ENCODE measurements around the gene TTC9B.

Gene TTC9B

DNA sequence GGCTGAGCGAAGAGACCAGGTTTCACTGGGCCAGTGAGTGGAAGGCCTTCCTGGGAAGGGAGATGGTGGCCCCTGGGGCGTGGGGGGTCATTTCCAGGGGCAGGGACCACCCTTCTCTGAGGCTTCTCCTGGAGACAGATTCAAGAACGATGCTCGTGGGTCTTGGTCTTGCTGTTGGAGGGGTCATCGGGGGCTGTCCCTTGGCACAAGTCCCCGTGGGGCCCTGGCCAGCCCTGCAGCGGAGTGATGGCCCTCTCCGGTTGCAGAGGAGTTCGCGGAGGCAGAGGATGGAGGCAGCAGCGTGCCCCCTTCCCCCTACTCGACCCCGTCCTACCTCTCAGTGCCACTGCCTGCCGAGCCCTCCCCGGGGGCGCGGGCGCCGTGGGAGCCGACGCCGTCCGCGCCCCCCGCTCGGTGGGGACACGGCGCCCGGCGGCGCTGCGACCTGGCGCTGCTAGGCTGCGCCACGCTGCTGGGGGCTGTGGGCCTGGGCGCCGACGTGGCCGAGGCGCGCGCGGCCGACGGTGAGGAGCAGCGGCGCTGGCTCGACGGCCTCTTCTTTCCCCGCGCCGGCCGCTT lies 4.8 kb downstream of the TTC9B start:
- no peak for TF ChIP-seq ZFX (IDR thresholded peaks at IDR 0.05; ENCODE audit: borderline replicate concordance)
- TF ChIP-seq, protein P1, sequence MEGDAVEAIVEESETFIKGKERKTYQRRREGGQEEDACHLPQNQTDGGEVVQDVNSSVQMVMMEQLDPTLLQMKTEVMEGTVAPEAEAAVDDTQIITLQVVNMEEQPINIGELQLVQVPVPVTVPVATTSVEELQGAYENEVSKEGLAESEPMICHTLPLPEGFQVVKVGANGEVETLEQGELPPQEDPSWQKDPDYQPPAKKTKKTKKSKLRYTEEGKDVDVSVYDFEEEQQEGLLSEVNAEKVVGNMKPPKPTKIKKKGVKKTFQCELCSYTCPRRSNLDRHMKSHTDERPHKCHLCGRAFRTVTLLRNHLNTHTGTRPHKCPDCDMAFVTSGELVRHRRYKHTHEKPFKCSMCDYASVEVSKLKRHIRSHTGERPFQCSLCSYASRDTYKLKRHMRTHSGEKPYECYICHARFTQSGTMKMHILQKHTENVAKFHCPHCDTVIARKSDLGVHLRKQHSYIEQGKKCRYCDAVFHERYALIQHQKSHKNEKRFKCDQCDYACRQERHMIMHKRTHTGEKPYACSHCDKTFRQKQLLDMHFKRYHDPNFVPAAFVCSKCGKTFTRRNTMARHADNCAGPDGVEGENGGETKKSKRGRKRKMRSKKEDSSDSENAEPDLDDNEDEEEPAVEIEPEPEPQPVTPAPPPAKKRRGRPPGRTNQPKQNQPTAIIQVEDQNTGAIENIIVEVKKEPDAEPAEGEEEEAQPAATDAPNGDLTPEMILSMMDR (IDR thresholded peaks at IDR 0.05): no peak
- no peak overlapping the region for H3K27ac ChIP-seq

DNA sequence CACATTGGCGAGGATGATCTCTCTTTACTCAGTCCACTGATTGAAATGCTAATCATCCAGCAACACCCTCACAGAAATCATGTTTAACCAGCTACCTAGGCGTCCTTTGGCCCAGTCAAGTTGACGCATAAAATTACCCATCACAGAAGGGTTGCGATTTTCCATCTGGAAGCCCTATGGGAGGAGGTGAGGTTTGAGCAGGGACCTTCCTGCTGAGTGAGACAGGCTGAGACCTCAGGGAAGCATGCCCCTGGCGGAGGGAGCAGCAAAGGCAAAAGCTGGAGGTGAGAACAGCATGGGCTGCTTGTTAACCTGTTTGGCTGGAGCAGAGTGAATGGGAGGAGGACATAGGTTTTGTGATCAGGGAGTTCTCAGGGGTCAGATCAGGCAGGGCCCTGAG lies 7.3 kb downstream of the TTC9B start:
- no peak overlapping the region for H3K27ac ChIP-seq
- TF ChIP-seq, protein P1 (IDR thresholded peaks at IDR 0.05): no peak
- no peak for TF ChIP-seq ZFX (IDR thresholded peaks at IDR 0.05; ENCODE audit: borderline replicate concordance)

DNA sequence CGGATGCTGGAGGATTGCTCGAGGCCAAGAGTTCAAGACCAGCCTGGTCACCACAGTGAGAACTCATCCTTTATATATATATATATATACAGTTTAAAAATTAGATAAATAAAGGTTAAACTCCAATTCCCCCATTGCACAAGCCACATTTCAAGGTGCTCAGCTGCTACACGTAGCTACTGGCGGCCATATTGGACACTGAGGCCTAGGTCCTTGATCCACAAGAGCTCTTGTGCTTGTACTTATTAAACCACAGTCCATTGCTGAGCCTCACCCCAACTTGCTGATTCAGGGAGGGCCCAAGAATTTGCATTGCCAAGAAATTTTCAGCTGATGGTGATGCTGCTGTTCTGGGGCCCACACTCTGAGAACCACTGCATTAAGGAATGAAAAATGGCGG lies 9.6 kb downstream of the TTC9B start:
- H3K27ac ChIP-seq: no peak overlapping the region
- no peak for TF ChIP-seq ZFX (IDR thresholded peaks at IDR 0.05; ENCODE audit: borderline replicate concordance)
- TF ChIP-seq, protein P1 (IDR thresholded peaks at IDR 0.05): no peak

DNA sequence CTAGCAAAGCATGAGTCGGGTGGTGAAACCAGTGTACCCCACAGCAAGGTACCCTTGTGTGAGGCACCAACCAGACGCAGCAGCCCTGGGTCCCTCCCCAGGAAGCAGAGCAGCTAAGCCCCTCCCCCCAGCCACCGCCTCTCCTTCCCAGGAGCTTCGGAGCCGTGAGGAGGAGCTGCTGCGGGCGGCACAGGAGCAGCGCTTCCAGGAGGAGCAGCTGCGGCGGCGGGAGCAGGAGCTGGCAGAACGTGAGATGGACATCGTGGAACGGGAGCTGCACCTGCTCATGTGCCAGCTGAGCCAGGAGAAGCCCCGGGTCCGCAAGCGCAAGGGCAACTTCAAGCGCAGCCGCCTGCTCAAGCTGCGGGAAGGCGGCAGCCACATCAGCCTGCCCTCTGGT lies 12.4 kb downstream of the TTC9B start:
- TF ChIP-seq, protein P1 (IDR thresholded peaks at IDR 0.05): no peak
- TF ChIP-seq ZFX (IDR thresholded peaks at IDR 0.05; ENCODE audit: borderline replicate concordance): no peak
- no peak overlapping the region for H3K27ac ChIP-seq

DNA sequence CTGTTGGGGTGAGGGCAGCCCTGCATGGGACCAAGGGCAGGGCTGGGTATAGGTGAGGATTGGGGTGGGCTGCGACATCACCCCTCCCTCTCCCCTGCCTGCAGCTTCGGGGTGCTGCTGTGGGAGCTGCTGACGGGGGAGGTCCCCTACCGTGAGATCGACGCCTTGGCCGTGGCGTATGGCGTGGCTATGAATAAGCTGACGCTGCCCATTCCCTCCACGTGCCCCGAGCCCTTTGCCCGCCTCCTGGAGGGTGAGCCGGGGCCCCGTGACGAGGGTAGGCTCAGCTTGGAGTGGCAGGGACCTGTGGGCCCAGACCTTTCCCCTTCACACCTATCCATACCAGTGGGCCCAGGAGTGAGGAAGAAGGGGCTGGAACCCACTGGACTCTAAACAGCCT lies 13.8 kb downstream of the TTC9B start:
- TF ChIP-seq, protein P1 (IDR thresholded peaks at IDR 0.05): no peak
- TF ChIP-seq ZFX (IDR thresholded peaks at IDR 0.05; ENCODE audit: borderline replicate concordance): no peak
- no peak overlapping the region for H3K27ac ChIP-seq

DNA sequence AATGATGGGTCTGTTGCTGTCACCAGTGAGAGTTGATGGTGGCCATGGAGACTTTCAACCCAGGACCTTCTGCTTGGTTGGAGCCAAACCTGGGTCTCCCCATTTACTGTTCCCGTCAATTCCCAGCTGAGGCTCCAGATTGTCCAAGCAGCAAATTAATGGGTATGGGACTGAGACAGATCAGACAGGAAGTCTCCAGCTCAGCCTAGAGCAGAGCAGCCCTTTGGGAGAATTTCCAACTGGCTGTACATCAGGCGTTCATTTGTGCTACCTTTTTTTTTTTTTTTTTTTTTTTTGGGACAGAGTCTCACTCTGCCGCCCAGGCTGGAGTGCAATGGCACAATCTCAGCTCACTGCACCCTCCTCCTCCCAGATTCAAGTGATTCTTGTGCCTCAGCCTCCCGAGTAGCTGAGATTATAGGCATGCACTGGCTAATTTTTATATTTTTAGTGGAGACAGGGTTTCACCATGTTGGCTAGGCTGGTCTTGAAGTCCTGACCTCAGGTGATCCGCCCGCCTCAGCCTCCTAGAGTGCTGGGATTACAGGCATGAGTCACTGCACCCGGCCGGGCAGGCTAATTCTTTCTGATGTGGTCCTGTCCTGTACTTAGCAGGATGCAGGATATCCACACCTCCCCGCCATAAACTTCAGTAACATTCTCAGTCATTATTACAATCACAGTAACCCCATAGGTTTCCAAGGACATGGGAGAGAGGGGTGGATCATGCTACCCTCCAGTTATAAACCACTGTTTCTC lies 17.7 kb downstream of the TTC9B start:
- TF ChIP-seq, protein P1 (IDR thresholded peaks at IDR 0.05): no peak
- TF ChIP-seq ZFX (IDR thresholded peaks at IDR 0.05; ENCODE audit: borderline replicate concordance): no peak
- H3K27ac ChIP-seq: no peak overlapping the region

DNA sequence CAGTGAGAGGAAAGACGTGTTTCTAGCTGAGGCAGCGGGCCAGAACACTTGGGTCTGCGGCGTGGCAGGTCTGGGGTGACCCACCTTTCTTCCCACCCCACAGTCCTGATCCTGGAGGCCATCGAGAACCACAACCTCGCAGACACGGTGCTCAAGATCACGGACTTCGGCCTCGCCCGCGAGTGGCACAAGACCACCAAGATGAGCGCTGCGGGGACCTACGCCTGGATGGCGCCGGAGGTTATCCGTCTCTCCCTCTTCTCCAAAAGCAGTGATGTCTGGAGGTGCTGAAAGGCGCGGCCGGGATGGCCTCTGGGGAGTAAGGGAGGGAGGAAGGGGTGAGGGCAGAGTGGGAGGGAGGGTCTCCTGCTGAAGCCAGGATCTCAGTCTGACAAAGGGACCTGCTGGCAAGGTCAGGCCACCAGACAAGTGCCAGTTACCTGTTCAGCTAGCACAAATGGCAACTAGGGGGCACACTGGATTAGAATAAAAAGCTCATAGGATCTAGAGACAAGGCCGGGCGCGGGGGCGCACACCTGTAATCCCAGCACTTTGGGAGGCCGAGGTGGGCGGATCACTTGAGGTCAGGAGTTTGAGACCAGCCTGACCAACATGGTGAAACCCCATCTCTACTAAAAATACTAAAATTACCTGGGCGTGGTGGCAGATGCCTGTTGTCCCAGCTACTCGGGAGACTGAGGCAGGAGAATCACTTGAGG lies 19.8 kb downstream of the TTC9B start:
- TF ChIP-seq, protein P1 (IDR thresholded peaks at IDR 0.05): no peak
- no peak for TF ChIP-seq ZFX (IDR thresholded peaks at IDR 0.05; ENCODE audit: borderline replicate concordance)
- H3K27ac ChIP-seq: no peak overlapping the region
